CD4-positive, alpha-beta T cell treated with Interleukin-4 for 4 hours (primary cell): Measurements from ENCODE around the gene KATNAL2.
A peak's percentile ranks its signal among the peaks of the same experiment; 100 is the strongest.

Source experiments
- DNase-seq: peaks from one replicate; pipeline ENCODE4 v3.0.0-alpha.2; 2020

The KATNAL2 gene

DNA sequence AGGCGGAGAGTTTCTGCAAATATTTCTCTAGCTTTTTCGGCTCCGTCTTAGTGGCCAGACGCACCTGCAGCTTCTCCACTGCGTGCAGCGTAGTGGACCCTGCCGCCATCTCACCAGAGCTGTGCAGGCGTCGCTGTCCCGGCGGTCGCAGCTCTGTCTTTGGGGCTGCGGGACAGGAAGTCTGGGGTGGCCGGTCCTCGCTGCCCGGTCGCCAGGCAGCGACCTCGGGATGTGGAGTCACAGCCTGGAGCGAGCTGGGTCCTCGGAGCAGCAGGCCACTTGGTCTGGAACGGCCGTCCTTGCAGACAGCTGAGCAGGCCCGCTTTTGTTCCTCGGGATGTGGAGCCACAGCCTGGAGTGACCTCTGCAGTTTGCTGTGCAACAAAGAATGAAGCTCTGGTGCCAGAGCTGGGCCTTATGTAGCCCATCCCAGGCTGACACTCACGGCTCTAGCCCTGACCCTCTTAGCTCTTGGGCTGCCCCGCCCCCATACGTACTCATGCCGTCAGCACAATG is 117.8 kb downstream of the KATNAL2 start, which contains the start of gene ELOA2:
TSS of gene ELOA2 (minus strand) at position 466 of the 516 bp plus-strand sequence. CDS start at position 109, 357 bp downstream.
- no peak for DNase-seq

DNA sequence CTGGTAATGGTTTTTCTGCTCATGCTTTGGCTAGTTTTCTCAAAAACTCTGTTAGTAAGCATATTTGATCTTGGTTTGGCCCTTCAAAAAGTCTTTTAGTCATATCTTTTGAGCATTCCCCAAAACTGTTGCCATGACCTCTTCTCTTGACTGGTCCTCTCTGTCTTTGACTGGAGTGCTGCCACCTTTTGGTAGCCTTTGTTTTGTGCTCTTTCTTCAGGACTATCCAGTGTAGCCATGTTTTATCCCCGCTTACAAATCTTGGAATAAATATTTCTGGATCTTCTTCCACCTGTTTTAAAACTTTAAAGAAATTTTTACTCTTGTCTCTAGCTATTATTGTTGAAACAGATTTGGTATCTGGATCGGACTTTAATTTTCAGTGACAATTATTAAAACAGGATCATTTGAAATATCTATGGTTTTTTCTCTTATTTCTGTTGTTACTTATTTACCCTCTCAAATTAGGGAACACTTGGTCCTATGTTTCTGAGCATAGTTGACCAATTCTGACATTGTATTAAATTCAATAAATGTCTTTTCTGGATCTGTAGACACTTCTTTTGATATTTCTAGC is 119.0 kb downstream of the KATNAL2 start:
- no peak for DNase-seq

DNA sequence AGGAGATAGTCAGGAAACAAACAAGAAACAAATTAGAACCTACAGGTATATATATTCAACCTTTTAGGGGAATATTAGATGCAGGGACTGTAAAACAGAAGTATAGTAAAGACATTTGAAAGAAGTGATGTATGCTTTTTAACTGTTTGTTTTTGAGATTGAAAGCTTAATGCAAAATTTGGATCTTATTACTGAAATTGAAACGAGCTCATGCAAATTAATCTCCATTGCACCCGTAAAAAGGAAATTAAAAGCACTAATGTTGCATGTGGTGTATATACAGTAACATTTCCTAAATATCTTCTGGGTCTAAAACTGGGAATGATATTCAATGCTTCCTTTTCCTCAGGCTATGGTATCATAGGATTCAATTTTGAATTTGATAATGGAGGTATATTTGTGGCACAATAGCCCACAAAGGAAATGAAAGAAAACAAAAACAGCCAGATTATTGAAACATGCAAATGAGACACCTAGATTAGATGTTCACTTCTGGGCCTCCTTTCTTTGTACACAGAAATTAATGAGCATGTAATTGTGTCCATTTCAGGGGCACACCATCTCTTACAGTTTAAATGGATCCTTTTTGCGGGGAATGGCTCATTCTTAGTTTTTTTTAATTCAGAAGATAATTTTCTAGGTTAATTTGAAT is 119.7 kb downstream of the KATNAL2 start:
- no peak for DNase-seq

DNA sequence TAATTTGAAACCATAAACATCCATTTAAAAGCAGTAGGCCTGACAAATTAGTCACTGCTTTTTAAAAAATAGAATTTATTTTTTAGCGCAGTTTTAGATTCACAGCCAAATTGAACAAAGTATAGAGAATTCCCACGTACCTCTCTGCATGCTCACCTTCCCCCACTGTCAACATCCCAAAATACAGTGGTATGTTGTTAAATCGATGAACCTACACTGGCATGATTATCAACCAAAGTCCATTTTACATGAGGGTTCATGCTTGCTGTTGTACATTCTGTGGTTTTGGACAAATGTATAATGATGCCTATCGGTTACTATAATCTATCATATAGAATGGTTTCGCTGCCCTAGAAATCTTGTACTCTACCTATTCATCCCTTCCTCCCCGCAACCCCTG is 123.6 kb downstream of the KATNAL2 start:
- no peak for DNase-seq

DNA sequence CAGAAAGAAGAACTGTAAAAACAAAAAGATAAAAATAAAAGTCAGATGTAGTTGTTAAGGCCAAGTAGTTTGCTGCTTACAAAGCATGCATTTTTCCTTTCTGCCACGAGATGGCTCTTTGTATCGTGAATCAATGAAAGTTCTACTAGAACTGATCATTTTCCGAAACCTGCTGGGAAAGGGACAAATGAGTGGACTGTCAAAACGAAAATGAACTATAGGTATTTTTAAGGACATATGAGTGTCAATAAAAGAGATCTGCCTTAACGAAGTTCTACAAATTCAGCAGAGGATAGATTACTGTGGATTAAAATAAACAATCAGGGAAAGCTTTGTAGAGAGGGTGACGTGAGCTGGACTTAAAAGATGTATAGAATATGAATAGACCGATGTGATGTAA is 133.1 kb downstream of the KATNAL2 start:
- DNase-seq = peak; percentile 24

DNA sequence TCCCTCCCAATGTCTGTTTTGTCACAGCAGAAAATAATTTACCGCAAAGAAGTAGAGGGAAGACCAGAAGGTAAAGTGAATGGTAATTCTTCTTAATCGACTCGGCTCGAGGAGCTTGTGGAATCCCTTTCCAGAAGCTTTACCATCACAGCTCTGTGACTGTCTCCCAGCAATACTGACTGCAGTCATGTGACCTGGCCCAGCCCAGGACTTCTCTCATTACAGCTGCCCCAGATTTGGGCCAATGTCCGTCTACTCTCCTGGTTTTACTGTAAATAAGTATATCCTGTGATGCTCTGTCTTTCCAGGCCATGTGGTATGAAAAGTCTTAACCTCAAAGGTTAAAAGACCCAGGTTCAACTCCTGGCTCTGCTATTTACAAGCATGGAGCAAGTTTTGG is 137.0 kb downstream of the KATNAL2 start:
- DNase-seq = no peak

DNA sequence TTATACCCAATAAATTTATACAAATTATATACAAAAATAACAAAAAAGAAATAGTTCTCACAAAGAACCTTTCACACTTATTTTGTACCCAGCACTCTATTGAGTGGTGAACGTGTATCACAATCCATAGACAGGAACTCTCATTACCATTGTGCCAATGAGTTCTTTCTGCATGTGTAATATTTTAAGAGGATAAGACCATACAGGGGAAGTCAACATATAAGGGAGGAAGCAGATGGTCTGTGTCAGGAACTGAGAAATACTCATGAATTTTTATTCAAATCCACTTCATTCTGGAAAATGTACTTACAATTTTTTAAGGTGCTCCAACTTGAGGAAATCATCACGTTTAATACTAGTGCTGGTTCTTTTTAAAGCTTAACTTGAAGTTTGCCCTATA is 145.1 kb downstream of the KATNAL2 start:
- DNase-seq = no peak

DNA sequence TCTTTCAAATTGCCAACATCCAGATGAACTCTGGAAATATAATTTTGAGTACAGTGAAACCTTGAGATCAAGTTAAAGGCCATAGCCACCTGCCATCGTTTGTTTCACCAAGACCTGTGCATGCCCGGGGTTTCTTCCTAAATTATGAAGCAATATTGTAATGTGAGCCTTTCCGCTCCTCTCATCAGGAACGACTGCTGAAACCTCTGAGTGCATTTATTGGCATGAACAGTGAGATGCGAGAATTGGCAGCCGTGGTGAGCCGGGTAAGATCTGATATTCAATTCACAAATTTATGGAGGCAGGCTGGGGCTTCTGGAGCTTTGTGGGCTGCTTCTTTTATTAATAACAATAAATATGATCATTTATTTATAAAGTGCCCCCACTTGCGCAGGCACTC is 145.7 kb downstream of the KATNAL2 start:
- DNase-seq = no peak

DNA sequence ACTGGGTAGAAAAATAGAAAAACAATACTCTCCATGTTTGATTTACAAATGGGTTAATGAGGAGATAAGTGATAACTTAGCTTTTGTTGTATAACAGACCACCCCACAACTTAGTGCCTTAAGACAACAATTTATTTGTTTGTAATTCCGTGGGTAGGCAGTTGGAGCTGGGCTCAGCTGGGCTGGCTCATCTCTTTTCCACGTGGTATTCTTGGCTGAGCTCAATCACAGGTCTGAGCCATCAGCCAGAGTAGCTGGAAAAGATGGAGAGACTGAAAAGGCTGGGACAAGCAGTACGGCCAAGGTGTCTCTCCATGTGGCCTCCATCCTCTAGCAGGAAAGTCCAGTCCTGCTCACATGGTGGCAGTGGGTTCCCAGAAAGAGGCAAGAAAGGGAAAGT is 150.2 kb downstream of the KATNAL2 start:
- no peak for DNase-seq

DNA sequence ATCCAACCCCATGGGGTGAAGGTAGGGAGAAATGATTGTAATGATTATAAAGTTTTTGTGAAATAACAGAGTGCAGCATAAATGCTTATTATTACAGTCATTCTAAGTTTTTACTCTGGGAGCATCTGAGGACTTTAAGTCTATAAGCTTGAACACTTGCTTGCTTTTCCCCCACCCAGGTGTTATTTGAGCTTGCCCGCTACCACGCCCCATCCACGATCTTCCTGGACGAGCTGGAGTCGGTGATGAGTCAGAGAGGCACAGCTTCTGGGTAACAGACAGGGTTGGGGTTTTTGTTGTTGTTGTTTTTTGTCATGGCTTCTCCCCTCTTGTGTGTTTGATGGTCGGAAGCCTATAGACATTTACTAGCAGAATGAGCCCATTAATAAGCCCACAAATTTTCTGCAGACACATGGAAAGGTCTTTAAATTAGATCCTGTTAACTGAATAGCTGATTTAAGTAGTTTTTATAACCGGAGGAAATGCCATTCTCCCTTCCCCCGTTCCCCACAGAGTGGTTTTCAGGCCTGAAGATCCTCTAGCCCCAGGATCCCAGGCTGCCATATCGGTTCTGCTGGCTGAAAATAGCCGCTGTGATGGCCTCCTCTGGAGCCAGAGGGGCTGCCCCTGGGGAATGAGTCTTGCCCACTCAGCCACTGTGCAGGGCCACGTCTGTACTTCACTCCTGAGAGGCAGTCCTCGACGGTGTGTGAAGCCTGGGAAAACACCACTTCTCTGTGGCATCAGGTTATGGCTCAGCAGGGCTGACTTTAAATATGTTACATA is 157.9 kb downstream of the KATNAL2 start:
- DNase-seq = no peak

DNA sequence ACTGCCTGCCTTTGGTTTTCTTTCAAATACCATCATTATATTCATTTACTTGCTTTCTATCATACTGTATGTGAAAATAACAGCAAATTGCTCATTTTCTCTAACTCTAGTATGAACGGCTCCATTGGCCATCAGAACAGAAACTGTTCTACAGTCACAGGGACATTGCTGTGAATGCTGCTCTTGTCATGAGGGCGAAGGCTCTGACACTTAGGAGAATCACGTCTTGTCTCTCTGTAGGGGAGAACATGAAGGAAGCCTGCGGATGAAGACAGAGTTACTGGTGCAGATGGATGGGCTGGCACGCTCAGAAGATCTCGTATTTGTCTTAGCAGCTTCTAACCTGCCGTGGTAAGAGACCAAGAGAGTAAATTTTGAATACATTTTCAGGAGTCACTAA is 159.7 kb downstream of the KATNAL2 start:
- DNase-seq = no peak

DNA sequence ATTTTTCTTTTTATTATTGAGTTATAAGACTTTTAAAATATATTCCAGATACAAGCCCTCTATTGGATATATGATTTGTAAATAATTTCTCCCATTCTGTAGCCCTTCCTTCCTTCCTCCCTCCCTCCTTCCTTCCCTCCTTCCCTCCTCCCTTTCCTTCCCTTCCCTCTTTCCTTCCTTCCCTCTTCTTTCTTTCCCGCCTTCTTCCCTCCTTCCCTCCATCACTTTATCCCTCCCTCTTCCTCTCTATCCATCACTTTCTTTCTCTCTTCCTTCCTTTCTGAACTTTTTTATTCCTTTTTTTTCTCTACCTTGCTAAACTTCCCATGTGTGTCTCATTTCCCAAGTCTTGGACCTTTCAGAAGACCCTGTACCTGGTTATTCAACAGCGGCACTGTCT is 163.5 kb downstream of the KATNAL2 start:
- no peak for DNase-seq

DNA sequence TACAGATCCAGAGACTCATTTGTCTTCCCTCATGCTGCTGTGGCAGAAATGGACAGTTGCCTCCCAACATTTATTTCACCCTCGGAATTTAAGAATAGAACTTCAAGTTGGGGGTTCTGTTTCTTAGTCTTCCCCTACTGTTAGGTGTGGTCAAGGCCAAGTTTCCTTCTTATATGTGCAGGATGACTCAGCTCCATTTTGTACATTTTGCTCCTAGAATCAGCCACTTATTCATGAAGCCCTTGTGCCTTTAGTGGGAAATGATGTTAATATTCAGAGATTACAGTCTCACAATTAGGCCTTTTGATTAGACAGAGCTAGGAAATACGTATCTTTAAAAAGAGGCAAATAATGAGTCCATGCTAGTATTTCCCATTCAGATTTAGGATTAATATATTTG is 164.2 kb downstream of the KATNAL2 start:
- DNase-seq = no peak

DNA sequence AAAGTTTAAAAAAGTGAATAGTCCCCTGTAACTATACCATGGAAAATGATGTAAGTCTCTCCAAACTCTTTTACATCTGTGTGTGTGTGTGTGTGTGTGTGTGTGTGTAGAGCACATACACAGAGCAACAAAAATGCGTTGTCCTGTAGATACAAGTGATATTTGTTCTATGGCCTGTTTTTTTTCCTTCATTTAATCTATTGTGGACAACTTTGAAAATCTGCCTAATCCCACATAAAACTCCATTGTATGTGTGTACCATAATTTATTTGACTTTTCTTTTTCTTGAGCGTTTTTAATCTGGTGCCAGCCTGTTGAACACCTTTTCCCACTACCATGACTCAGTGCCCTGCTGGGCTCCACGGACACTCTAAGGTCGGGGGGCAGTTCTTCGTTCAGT is 170.3 kb downstream of the KATNAL2 start:
- DNase-seq = no peak

DNA sequence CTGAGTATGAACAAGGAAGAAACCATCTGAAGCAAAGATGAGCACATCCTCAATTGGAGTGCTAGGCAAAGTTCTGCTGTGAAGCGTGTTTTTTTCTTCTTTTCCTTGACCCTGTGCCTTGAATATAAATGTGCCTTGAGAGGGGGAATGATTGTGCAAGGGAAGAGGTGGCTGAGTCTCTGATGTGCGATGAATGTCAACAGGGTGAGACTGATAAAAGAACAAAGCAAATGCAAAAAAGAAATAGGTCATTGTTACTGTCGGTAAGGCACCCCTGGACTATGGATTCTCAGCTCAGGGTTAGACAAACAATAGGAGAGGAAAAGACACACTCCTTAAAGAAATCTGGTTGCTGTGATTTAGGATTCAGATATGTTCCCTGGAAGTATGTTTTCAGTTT is 178.4 kb downstream of the KATNAL2 start:
- DNase-seq = no peak

DNA sequence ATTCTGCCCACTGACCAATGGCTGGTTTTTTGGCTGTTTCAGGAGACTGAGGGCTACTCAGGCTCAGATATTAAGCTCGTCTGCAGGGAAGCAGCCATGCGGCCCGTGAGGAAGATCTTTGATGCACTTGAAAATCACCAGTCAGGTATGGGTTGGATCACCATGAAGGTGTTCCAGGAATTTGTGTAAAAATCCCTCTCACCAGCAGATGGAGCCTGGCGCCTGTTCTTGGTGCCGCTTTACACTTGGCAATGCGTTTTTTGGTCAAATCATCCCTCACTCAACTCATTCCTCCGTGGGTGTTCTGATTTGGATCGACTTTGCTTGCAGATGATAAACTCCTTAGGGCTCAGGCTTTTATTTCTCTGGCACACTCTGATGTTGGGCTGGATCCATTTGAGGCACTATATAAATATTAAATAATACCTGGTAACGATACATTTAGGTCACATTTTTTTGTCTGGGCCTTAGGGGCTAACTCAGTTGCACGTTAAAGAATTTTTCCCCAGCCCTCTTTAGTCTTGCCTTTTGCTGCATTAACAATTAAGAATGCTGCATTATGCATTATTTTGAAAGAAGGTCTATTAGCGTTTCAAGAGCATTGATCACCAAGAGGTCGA is 182.9 kb downstream of the KATNAL2 start:
- DNase-seq = peak; percentile 65

DNA sequence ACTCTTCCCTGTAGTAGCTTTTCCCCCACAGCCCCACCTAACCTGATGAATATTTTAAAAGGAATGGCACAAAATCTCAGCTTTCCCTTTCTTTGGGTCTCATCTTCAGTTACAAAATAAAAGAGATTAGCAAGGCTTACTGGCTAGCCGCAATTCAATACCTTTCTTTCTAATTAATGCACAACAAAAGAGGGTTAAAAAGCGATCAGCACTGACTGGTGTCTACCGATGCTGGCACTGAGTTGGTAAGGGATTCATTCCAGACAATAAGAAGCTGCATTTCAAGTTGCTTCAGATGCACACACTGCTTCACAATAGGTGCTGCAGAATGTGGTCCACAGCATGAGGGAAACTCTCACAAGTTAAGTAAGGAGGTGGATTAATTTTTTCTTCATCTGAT is 191.0 kb downstream of the KATNAL2 start:
- no peak for DNase-seq

DNA sequence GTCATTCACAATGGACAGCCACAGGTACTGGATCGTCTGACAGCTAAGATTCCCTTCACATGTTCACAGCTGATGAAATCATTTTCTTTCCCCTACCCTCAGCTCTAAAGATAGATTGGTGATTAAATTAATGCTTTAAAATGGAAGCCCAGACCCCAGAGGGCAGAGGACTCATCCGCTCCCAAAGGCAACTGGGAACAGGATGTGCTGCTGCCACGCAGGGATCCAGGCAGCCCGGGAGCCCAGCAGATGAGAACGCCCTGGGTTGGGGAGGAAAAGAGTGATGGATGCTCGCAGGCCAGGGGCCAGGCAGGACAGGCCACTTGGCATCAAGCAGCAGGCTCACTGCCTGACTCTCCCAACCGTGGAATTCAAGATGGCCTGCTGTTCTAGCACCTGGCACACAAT is 191.6 kb downstream of the KATNAL2 start:
- no peak for DNase-seq

DNA sequence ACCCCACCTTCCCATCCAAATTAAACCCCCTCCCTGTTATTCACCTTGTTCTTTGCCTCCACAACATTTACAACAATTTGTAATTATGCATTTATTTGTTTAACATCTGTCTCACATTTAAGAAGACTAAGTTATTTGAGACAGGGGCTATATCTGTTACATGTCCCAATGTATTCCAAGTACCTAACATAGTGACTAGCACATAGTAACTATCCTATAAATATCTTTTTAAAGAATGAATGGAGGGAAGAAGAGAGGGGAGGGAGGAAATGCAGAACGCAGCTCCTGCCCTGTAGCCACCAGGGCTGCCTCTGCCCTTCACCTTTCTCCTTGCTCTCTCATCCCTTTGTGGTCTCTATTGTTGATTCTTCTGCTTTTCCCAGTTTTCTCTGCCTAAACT is 192.3 kb downstream of the KATNAL2 start:
- DNase-seq = no peak

DNA sequence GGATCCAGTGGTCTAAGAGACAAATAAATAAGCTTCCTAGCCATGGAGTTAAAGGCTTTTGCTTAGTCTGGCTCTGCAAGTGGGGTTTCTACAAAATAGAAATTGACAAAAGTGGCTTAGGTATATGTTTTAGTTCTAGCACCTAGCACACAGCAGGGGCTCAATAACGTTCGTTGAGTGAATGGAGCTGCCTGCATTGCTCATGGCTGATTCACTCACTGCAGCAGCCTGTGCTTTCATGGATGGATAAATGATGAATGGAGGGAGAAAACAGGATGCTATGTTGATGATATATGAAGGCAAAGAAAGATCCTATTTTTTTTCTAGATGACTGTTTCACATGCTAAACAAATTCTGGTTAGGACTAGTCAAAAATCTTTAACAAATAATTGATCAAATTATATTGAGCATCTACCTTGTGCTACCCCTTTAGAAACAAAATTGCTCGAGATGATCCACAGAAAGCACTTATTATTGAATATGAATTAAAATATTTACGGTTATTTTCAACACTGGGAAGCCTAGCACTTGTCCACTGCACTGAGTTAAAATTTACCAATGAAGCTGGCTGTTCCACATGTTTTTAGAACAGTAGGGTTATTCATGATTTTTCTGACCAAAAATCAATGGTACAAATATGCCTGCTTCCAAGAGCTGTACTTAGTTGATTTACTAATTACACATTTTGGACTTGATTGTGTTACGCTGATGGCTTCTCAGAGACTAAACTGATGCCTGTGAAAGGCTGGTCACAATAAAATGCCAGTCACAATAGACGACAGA is 193.3 kb downstream of the KATNAL2 start:
- no peak for DNase-seq

DNA sequence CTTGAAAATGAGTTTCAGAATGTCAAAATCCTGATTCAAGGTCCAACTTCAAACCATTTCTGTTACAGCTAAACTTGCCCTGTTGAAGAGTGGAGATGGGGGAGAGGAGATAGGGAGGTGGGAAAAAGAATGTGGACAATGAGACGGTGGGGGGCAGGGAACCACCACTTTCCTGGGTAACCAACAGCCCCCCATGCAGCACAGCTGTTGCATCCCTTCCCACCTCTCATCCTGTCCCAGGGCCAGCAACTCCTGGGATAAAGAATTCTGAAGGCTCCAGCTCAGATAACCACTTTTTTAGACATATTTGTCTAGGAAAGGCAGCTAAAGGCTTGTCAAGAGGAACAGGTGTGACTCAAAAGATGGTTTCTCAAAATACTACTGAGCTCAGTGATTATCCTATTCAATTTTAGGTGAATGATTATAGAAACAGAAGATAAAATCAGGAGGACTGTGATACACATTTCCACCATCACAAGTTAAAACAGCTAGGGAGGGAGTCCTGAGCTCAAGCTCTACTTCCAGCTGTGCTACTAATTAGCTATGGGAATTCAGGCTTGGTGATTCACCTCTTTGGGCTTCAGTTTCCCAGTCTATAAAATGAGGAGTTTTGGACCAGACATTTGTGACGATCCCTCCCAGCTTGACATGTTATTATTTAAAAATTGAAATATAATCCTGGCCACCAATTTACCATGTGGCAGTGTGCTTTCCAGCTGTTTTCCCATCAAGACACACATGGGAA is 196.6 kb downstream of the KATNAL2 start:
- DNase-seq = no peak

DNA sequence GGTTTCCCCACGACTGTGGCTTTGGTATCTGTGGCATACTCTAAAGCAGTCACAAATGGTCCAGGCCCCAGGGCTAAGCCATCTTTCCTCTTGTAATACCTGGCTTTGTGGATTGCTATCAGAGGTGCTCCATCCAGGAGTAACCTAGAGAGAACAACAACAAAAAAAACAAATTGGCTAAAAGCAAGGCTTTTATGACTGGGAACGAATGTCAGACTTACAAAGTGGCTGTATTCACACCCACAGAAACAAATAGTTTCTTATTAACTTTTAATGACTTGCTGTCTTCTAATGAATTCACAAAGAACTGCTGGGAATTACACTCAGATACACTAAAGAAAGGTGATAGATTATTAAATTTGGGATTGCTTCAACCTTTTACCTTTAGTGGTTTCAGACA is 197.8 kb downstream of the KATNAL2 start:
- DNase-seq = no peak
